ENCODE results near the gene DAZAP1. TPM values are rescaled to one million over a fixed set of nuclear protein-coding genes. Genes with fewer than 3 reads are reported as not detected.
A peak's percentile ranks its signal among the peaks of the same experiment; 100 is the strongest.

DAZAP1 gene
- 54.8 and 58.5 TPM in 2 replicates for total RNA-seq (2012; rRNA removed)

DNA sequence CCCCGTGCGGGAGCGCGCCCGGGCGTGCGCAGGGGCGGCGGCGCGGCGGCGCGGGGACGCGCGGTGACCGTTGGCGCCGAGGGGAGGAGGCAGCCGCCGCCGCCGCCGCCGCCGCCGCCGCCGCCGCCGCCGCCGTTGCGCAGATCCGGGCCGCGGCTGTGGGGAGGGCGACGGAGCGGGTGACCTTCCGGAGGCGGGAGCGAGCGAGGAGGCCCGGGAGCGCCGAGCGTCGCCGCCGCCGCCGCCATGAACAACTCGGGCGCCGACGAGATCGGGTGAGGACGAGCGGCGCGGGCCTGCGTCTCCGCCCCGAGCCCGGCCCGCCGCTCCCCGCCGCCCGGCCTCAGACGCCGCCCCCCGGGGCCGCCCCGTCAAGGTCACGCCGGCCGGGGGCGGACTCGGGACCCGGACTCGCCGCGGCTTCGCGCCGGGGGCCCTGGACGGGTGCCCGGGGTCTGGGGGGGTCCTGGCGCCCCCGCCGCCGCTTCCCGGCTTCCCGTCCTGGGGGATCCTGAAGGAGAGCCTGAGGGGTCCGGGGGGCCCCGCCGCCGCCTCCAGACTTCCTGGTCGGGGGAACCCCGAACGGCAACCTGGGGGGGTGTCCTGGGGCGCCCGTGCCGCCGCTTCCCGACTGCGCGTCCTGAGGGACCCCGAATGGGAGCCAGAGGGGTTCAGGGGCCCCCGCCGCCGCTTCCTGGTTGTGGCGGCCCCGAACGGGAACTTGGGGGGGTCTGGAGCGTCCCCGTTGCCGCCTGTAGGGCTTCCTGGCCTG, at the start of gene DAZAP1:
Gene DAZAP1, plus strand, starts transcription at position 59 of the 772 bp plus-strand sequence. Its CDS starts 188 bp downstream, at position 247.
- Histone ChIP-seq H3K4me1 (ENCODE audit: control insufficient read depth, insufficient read depth, low read length) (peaks cover 46% of the 10 kb centered on the region), H3K4me3 (ENCODE audit: low read length) (peak within 1 kb of the TSS; percentile 95), H3K27me3 (ENCODE audit: control insufficient read depth, insufficient read depth, low read length) (no peaks in the 10 kb centered on the region), H3K36me3 (ENCODE audit: insufficient read depth, low read length) (peaks cover 14% of the 10 kb centered on the region), H3K4me2 (ENCODE audit: low read length) (peak within 1 kb of the TSS; percentile 96), H3K9me3 (replicated peaks; ENCODE audit: low read length) (no peaks in the 10 kb centered on the region), H3K9ac (ENCODE audit: low read depth, low read length) (peak within 1 kb of the TSS; percentile 100)

DNA sequence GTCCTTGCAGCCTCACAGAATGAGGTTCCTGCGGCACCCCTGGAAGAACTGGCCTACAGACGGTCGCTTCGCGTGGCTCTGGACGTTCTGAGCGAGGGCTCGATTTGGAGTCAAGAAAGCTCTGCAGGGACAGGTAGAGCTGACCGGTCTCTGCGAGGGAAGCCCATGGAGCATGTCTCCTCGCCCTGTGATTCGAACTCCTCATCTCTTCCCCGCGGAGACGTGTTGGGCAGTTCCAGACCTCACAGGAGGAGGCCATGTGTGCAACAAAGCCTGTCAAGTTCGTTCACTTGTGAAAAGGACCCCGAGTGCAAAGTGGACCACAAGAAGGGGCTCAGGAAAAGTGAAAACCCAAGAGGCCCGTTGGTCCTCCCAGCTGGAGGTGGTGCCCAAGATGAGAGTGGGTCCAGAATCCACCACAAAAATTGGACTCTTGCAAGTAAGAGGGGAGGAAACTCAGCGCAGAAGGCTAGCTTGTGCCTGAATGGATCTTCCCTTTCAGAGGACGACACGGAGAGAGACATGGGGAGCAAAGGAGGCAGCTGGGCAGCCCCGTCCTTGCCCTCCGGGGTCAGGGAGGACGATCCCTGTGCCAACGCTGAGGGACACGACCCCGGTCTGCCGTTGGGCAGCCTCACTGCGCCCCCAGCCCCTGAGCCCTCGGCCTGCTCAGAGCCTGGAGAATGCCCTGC, 47.1 kb upstream of the DAZAP1 start:
- H3K4me3 ChIP-seq (ENCODE audit: low read length), result peak overlapping the region; percentile 62
- H3K4me2 ChIP-seq (ENCODE audit: low read length), result peak overlapping the region; percentile 88
- no peaks in the 10 kb centered on the region for H3K27me3 ChIP-seq (ENCODE audit: control insufficient read depth, insufficient read depth, low read length)
- peak overlapping the region; percentile 59 for H3K9ac ChIP-seq (ENCODE audit: low read depth, low read length)
- no peaks in the 10 kb centered on the region for H3K9me3 ChIP-seq (replicated peaks; ENCODE audit: low read length)
- H3K4me1 ChIP-seq (ENCODE audit: control insufficient read depth, insufficient read depth, low read length), result peaks cover 42% of the 10 kb centered on the region
- H3K36me3 ChIP-seq (ENCODE audit: insufficient read depth, low read length), result peaks cover 56% of the 10 kb centered on the region

DNA sequence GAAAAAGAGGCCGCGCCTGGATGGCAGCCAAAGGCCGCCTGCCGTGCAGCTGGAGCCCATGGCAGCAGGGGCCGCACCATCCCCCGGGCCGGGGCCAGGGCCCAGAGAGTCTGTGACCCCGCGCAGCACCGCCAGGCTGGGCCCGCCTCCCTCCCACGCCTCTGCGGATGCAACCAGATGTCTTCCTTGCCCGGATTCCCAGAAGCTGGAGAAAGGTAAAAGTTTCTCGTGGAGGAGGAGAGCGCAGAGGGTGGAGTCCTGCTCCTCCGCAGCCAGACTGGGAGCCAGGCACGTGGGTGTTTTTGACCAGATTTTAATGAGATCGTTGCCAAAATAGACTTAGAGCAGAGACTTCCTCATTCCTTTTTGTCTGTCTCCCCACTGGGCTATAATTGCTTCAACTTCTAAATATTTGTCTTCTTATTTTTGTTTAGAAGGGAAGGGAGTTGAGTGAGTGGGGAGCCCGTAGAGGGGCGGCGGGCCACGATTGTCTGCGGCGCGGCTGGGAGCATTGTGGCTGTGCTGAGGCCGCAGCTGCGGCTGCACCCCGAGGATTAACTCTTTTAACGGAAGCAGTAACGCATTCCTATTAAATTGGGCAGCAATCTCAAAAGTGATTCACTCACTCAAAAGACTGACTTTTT, 46.4 kb upstream of the DAZAP1 start:
- Histone ChIP-seq H3K36me3 (ENCODE audit: insufficient read depth, low read length) (peaks cover 61% of the 10 kb centered on the region), H3K4me1 (ENCODE audit: control insufficient read depth, insufficient read depth, low read length) (peaks cover 38% of the 10 kb centered on the region), H3K27me3 (ENCODE audit: control insufficient read depth, insufficient read depth, low read length) (no peaks in the 10 kb centered on the region), H3K4me2 (ENCODE audit: low read length) (peak overlapping the region; percentile 88), H3K9me3 (replicated peaks; ENCODE audit: low read length) (no peaks in the 10 kb centered on the region), H3K4me3 (ENCODE audit: low read length) (peak overlapping the region; percentile 62), H3K9ac (ENCODE audit: low read depth, low read length) (peak overlapping the region; percentile 59)

DNA sequence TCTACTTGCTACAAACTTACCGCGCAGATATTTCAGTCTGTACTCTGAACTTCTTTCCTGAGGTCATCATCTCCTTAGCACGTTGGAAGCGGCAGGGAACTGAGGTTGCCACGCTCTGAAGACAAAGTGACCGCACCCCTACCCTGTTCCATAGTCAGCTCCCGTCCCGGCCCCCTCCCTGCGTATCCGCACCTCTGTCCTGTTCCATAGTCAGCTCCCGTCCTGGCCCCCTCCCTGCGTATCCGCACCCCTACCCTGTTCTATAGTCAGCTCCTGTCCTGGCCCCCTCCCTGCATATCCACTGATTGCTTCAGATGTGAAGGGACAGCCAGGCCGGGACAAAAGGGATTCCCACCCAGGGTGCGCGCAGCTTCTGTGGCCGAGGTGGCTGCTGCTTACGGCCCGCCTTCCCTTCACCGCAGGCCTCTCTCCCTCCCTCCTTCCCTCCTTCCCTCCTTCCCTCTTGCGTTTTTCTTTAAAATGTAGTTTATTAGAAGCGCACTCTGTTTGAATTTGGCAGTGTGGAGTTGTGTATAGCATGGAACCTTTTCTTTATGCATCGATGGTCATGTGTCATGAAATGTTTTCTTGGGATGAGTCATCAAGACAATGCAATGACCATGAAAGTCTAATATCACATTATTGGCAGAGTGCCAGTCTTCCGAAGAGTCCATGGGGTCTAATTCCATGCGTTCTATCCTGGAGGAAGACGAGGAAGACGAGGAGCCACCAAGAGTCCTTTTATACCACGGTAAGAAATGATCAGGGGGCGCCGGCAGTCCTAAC, 45.6 kb upstream of the DAZAP1 start:
- Histone ChIP-seq H3K9me3 (replicated peaks; ENCODE audit: low read length) (no peaks in the 10 kb centered on the region), H3K9ac (ENCODE audit: low read depth, low read length) (peak overlapping the region; percentile 59), H3K4me1 (ENCODE audit: control insufficient read depth, insufficient read depth, low read length) (peaks cover 29% of the 10 kb centered on the region), H3K36me3 (ENCODE audit: insufficient read depth, low read length) (peaks cover 62% of the 10 kb centered on the region), H3K4me3 (ENCODE audit: low read length) (peak overlapping the region; percentile 62), H3K4me2 (ENCODE audit: low read length) (peak overlapping the region; percentile 88), H3K27me3 (ENCODE audit: control insufficient read depth, insufficient read depth, low read length) (no peaks in the 10 kb centered on the region)

DNA sequence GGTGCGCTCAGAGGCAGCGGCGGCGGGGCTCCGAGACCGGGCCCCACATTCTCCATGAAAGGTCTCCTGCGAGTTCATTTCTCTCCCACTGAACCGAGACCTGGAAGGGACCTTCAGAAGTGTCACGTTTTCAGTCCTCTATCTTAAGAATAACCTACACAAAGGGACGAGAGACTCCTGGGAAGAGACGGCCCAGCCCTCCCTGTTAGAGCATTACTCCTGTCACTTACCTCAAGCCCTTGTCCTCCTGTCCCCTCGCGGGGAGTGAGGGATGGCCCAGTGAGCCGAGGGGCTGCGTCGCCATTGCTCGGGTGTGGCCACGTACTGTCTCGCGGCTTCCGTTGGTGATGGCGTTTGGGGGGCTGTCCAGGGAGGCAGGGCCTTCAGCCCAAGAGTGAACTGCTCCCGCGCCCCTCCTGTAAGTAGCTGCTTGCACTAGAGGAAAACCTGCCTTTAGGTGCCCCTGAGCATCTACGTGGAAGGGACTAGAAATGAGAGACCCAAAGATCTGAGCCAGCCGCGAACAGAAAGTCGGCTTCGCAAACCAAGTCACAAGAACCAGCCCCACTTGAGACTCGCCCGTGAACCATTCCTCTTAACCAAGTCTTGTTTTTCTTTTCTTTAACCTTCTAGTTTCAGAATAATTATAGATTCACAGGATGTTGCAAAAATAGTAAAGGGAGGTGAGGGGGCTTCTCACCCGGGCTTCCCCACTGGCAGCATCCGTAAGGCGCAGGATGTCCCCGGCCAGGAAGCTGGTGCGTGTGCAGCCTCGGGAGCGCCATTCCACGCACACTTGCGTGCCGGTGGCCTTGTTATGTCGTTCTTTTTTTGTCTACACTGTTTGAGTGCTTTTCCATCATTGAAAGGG, 44.8 kb upstream of the DAZAP1 start:
- Histone ChIP-seq H3K4me3 (ENCODE audit: low read length) (peak overlapping the region; percentile 62), H3K9ac (ENCODE audit: low read depth, low read length) (no peak overlapping the region), H3K4me1 (ENCODE audit: control insufficient read depth, insufficient read depth, low read length) (peaks cover 29% of the 10 kb centered on the region), H3K4me2 (ENCODE audit: low read length) (peak overlapping the region; percentile 88), H3K27me3 (ENCODE audit: control insufficient read depth, insufficient read depth, low read length) (no peaks in the 10 kb centered on the region), H3K9me3 (replicated peaks; ENCODE audit: low read length) (no peaks in the 10 kb centered on the region), H3K36me3 (ENCODE audit: insufficient read depth, low read length) (peaks cover 62% of the 10 kb centered on the region)

DNA sequence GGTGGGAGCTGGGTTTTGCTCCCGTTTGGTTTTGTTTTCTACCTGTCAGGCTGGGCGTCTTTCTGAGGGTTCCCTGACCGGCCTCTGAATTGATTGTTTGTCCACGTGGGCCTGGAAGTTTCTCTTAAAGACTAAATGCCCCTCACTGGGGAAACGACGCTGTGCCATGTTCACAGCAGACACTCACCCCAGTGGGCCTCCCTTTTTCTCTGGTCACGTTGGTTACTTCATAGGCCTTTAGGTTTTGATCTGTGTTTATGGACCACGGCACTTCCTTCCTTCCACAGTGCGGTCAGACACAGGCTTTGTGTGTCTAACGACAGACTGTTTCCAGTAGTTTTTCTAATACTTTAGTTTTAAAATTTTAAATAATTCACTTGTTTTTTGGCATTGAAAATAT, 43.8 kb upstream of the DAZAP1 start:
- Histone ChIP-seq H3K4me1 (ENCODE audit: control insufficient read depth, insufficient read depth, low read length) (peaks cover 29% of the 10 kb centered on the region), H3K4me3 (ENCODE audit: low read length) (no peak overlapping the region)

DNA sequence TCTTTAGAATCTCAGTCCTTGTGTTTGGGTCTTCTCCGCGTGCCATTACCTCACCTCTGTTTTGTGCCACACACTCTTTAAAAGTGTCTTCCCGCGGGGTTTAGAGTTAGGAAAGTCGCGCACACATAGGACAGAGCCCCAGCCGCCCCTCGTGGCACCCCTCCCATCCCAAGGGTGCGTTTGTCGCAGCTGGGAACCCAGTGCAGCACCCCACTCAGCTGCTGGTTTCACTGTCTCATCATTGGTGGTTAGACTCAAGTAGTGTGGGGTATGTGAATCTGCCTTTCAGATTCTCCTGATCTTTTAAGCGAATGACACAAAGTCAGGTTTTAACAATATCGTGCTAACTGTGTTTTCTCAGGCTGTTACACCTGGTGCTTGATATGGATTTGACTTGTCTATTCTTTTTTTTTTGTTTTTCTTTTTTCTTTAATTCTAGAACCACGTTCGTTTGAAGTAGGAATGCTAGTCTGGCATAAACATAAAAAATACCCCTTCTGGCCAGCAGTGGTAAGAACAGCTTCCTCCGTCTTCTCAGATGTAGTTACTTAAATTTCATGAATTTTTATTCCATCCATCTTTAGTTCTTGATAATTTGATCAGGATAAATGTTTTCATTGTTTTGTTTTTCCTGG, 43.2 kb upstream of the DAZAP1 start:
- H3K9ac ChIP-seq (ENCODE audit: low read depth, low read length), result no peak overlapping the region
- no peak overlapping the region for H3K4me3 ChIP-seq (ENCODE audit: low read length)
- H3K9me3 ChIP-seq (replicated peaks; ENCODE audit: low read length), result no peaks in the 10 kb centered on the region
- H3K4me2 ChIP-seq (ENCODE audit: low read length), result no peak overlapping the region
- peaks cover 54% of the 10 kb centered on the region for H3K36me3 ChIP-seq (ENCODE audit: insufficient read depth, low read length)
- no peaks in the 10 kb centered on the region for H3K27me3 ChIP-seq (ENCODE audit: control insufficient read depth, insufficient read depth, low read length)
- H3K4me1 ChIP-seq (ENCODE audit: control insufficient read depth, insufficient read depth, low read length), result peaks cover 29% of the 10 kb centered on the region

More for the DNA sequence above, 43.8 kb upstream of the DAZAP1 start:
- H3K9ac ChIP-seq (ENCODE audit: low read depth, low read length), result no peak overlapping the region
- peaks cover 53% of the 10 kb centered on the region for H3K36me3 ChIP-seq (ENCODE audit: insufficient read depth, low read length)
- H3K4me2 ChIP-seq (ENCODE audit: low read length), result no peak overlapping the region
- no peaks in the 10 kb centered on the region for H3K9me3 ChIP-seq (replicated peaks; ENCODE audit: low read length)
- H3K27me3 ChIP-seq (ENCODE audit: control insufficient read depth, insufficient read depth, low read length), result no peaks in the 10 kb centered on the region

DNA sequence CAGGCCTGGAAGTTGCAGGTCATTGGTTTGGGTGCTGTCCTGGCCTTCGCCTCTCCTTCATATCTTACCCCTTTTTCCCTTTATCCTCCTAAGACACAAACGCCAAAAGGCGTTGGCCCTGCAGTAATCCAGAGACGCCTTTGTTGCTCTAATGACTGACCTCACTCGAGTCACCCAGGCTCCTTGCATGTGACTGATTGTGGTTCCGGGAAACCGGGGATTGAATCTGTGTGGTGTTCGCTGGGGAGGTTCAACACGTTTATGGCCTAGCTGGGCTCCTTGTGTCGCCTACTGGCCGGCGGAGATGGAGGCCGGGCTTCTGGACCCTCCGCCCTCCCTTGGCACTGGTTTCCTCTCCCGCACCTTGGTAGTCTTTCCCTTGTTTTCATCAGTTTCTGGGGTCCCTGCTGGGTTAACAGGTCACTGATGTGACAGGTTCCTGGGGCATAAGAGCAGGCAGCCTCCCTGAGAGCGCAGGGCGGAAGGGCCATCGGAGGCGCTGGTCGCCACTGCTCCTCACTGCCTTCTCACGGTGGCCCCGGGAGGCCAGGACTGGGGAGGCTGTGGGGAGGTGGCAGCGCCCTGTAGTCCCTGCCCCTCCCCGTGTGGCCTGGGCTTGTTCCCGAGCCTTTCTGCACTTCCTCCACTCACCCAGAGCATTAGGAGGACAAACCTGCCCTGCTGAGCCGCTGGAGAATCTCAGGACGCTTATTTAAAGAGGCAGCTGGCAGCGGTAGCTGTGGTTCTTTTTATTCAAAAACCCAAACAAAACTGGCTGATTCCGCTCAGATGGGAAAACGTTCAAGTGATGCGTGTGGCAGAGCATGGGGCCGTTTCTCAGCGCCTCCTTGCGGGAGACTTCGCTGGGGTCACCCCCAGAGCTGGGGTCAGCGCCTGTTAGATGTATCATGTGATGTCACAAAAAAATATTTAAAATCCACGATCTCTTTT, 41.8 kb upstream of the DAZAP1 start:
- H3K9ac ChIP-seq (ENCODE audit: low read depth, low read length), result no peak overlapping the region
- no peaks in the 10 kb centered on the region for H3K9me3 ChIP-seq (replicated peaks; ENCODE audit: low read length)
- no peaks in the 10 kb centered on the region for H3K27me3 ChIP-seq (ENCODE audit: control insufficient read depth, insufficient read depth, low read length)
- H3K4me1 ChIP-seq (ENCODE audit: control insufficient read depth, insufficient read depth, low read length), result peaks cover 22% of the 10 kb centered on the region
- no peak overlapping the region for H3K4me2 ChIP-seq (ENCODE audit: low read length)
- H3K36me3 ChIP-seq (ENCODE audit: insufficient read depth, low read length), result peaks cover 57% of the 10 kb centered on the region
- H3K4me3 ChIP-seq (ENCODE audit: low read length), result no peak overlapping the region

DNA sequence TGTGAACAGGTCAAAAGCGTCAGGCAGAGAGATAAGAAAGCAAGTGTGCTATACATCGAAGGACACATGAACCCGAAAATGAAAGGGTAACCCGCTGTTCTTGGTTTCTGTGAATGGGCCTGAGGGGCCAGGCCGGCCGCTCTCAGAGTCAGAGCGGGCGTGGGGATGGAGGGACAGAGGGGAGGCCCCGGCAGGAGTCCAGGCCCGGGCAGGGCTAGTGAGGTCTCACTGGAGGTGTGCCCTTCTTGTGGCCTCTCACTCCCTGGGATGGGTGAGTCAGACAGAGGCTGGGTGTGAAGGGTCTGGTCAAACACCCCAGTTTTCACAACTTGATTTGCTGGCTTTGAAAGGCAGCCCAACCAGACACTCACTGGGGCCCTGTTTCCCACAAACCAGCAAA, 41.1 kb upstream of the DAZAP1 start:
- Histone ChIP-seq H3K9ac (ENCODE audit: low read depth, low read length) (no peak overlapping the region), H3K36me3 (ENCODE audit: insufficient read depth, low read length) (peaks cover 64% of the 10 kb centered on the region), H3K9me3 (replicated peaks; ENCODE audit: low read length) (no peaks in the 10 kb centered on the region), H3K4me3 (ENCODE audit: low read length) (no peak overlapping the region), H3K4me1 (ENCODE audit: control insufficient read depth, insufficient read depth, low read length) (peaks cover 15% of the 10 kb centered on the region), H3K4me2 (ENCODE audit: low read length) (no peak overlapping the region), H3K27me3 (ENCODE audit: control insufficient read depth, insufficient read depth, low read length) (no peaks in the 10 kb centered on the region)
